Lung (tissue), 12 donors: ENCODE results near the gene MCOLN3. TPM values are rescaled to one million over a fixed set of nuclear protein-coding genes. Genes with fewer than 3 reads are reported as not detected.

Experiments used
- ATAC-seq: fragments of 200-7000 bp; cut with Tn5 transposase; one replicate; pipeline ENCODE4 v1.9.1; 2020; ENCODE audit warnings: moderate number of reproducible peaks; ENCODE audit not compliant: insufficient read depth, low FRiP score
- DNase-seq, 3 donors: peaks; one replicate each; pipeline ENCODE4 v3.0.0-alpha.2; 2013 to 2017
- H3K27ac ChIP-seq, 2 donors: one replicate each; pipeline ENCODE4 v1.5.1; 2013; ENCODE audit warnings: mild to moderate bottlenecking in 2 of 2, moderate library complexity in 2 of 2, control low read depth in 1 of 2, inconsistent platforms in 1 of 2, low read depth in 1 of 2, low read length in 1 of 2
- H3K27me3 ChIP-seq, 3 donors: one replicate each; pipeline ENCODE4 v1.5.1; 2013; ENCODE audit warnings: low read length in 2 of 3; ENCODE audit not compliant: control insufficient read depth in 3 of 3, insufficient read depth in 3 of 3
- H3K36me3 ChIP-seq, 4 donors: one replicate each; pipeline ENCODE4 v1.5.1; 2013; ENCODE audit warnings: low read length in 4 of 4, mild to moderate bottlenecking in 1 of 4, moderate library complexity in 1 of 4; ENCODE audit not compliant: control insufficient read depth in 4 of 4, insufficient read depth in 4 of 4
- H3K4me1 ChIP-seq, 5 donors: one replicate each; pipeline ENCODE4 v1.5.1; 2013; ENCODE audit warnings: low read length in 5 of 5, mild to moderate bottlenecking in 2 of 5, moderate library complexity in 1 of 5; ENCODE audit not compliant: control insufficient read depth in 5 of 5, insufficient read depth in 5 of 5
- H3K4me3 ChIP-seq: one replicate; pipeline ENCODE4 v1.5.1; 2013; ENCODE audit warnings: mild to moderate bottlenecking, control low read depth, moderate library complexity
- H3K9ac ChIP-seq, 2 donors: one replicate each; pipeline ENCODE4 v1.5.1; 2013; ENCODE audit warnings: low read length in 2 of 2, control low read depth in 1 of 2; ENCODE audit not compliant: insufficient read depth in 1 of 2
- H3K9me3 ChIP-seq, 4 donors: one replicate each; pipeline ENCODE4 v1.5.1; 2013; ENCODE audit warnings: low read length in 3 of 4, mild to moderate bottlenecking in 1 of 4, moderate library complexity in 1 of 4; ENCODE audit not compliant: control insufficient read depth in 4 of 4, insufficient read depth in 3 of 4
- WGBS, 2 donors: extraction: QIAGEN DNeasy Blood & Tissue Kit; methylation state at CpG; one replicate each; pipeline ENCODE4 v1.1.7; 2013; 5-methylcytosine and 5-hydroxymethylcytosine counted together
- polyA plus RNA-seq, 2 donors: library from polyadenylated mRNA; stranded (reverse); fragments of 200-250 nt; gene quantifications; one replicate each; pipeline ENCODE4 v1.2.1, GENCODE V29; 2013
- total RNA-seq, 2 donors: library from RNA; depleted of rRNA in 1 of 2; stranded (reverse); fragments of >200 nt in 1 of 2; gene quantifications; one replicate each; pipeline ENCODE4 v1.2.1, GENCODE V29; 2014 to 2021
- TF ChIP-seq, protein P1 (sequence below): IDR thresholded peaks from 2 replicates; pipeline ENCODE4 v1.5.1; 2012; ENCODE audit warnings: mild to moderate bottlenecking; ENCODE audit errors: control extremely low read depth, extremely low read depth
- donor health status: control.
- donor health status: control.
- donor health status: Bipolar disorder and iron deficiency.
- donor health status: healthy.
- donor health status: DM: yes; HTN: yes; CAD: no.

MCOLN3 gene
- total and polyA plus RNA-seq, 4 donors = 0.68 to 4.5 (median 2.5) TPM

DNA sequence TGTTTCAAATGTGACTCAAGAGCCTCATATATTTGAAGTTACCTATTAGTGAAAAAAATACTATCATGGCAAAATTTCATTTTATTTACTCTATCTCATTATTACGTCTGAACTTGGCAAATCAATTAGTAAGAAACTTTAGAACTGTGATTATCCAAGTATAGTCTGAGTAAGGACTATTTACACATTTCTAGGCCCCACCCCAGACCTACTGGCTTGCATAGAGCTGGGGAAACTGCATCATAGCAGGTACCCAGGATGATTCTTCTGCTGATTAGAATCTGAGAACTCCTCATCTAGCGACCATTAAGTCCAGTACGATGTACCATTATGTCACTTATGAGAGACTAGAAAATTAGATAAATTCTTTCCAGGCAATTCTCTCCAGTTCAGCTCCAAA is 20.1 kb downstream of the MCOLN3 start:
- no peaks in the 10 kb centered on the region for H3K4me1 ChIP-seq
- no peak overlapping the region for H3K27ac ChIP-seq
- H3K27me3 ChIP-seq = no peaks in the 10 kb centered on the region
- H3K36me3 ChIP-seq = no peaks in the 10 kb centered on the region
- H3K4me3 ChIP-seq = no peak overlapping the region
- H3K9ac ChIP-seq = no peak overlapping the region
- no peak for DNase-seq
- no peak for ATAC-seq
- H3K9me3 ChIP-seq = no peaks in the 10 kb centered on the region
- TF ChIP-seq, protein P1, sequence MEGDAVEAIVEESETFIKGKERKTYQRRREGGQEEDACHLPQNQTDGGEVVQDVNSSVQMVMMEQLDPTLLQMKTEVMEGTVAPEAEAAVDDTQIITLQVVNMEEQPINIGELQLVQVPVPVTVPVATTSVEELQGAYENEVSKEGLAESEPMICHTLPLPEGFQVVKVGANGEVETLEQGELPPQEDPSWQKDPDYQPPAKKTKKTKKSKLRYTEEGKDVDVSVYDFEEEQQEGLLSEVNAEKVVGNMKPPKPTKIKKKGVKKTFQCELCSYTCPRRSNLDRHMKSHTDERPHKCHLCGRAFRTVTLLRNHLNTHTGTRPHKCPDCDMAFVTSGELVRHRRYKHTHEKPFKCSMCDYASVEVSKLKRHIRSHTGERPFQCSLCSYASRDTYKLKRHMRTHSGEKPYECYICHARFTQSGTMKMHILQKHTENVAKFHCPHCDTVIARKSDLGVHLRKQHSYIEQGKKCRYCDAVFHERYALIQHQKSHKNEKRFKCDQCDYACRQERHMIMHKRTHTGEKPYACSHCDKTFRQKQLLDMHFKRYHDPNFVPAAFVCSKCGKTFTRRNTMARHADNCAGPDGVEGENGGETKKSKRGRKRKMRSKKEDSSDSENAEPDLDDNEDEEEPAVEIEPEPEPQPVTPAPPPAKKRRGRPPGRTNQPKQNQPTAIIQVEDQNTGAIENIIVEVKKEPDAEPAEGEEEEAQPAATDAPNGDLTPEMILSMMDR = no peak
- WGBS, 2 donors = 82 to 91% methylated on average over 3 of the region's 3 CpGs

DNA sequence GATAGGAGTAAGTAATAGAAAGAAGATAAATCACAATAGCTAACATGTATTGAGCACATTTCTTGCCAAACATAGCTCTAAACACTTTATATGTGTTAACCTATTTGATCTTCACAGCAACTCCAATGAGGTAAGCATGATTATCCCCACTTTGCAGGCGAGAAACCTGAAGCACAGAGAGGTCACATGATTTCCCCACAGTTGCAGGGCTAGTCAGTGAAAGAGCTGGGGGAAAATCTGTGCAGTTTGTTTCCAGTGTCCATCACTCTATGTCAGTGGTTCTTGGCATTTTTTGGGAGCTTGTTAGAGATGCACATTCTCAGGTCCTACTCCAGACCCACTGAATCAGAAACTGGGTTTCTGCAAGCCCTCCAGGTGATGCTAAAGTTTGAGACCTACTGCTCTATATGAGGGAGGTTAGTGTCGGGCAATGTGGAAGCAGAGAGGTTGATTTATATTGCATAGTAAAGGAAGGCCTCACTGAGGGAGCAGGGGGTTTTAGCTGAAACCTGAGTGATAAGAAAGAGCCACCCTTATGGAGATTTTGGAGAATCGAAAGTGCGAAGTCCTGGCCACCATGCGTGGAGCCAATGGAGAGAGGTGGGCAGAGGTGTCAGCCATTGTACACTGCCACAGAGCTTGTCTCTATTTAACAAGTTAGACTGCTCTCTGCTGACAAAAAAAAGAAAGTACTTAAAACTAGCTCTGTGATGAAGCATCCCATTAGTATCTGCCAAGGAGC is 20.9 kb downstream of the MCOLN3 start:
- Histone ChIP-seq H3K4me3 (no peak overlapping the region), H3K4me1 (no peaks in the 10 kb centered on the region), H3K27ac (peak overlapping the region in 1 of 2 donors; percentile 7), H3K27me3 (no peaks in the 10 kb centered on the region), H3K36me3 (no peaks in the 10 kb centered on the region), H3K9me3 (no peaks in the 10 kb centered on the region), H3K9ac (no peak overlapping the region)
- ATAC-seq (no peak), DNase-seq (peak in 2 of 3 donors; percentile 18 to 42)
- TF ChIP-seq, protein P1 = no peak
- WGBS, 2 donors = 71 to 87% methylated on average over 5 of the region's 5 CpGs

DNA sequence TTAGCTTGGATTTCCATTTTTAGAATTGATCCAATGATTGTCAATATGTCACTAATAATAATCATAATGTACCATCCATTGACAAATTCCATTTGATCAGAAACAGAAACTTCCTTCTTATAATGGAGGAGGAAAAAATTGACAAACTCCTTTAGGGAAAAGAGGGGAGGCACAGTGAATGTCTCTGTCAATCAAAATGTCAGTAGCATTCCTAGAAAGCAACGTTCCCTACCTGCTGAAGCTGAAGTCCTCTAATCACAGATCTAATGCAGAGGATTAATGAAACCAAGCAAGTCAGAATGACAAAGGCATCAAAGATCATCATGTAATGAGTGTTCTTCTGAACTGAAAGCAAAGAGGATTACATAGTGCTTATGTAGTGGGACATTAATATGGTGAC is 22.4 kb downstream of the MCOLN3 start:
- WGBS, 2 donors = 69 to 80% methylated on average over 1 of the region's 1 CpG
- H3K4me3 ChIP-seq = no peak overlapping the region
- no peaks in the 10 kb centered on the region for H3K27me3 ChIP-seq
- no peak for DNase-seq
- no peaks in the 10 kb centered on the region for H3K36me3 ChIP-seq
- H3K9me3 ChIP-seq = no peaks in the 10 kb centered on the region
- no peak overlapping the region for H3K9ac ChIP-seq
- ATAC-seq = no peak
- TF ChIP-seq, protein P1 = no peak
- H3K4me1 ChIP-seq = no peaks in the 10 kb centered on the region
- H3K27ac ChIP-seq = no peak overlapping the region

DNA sequence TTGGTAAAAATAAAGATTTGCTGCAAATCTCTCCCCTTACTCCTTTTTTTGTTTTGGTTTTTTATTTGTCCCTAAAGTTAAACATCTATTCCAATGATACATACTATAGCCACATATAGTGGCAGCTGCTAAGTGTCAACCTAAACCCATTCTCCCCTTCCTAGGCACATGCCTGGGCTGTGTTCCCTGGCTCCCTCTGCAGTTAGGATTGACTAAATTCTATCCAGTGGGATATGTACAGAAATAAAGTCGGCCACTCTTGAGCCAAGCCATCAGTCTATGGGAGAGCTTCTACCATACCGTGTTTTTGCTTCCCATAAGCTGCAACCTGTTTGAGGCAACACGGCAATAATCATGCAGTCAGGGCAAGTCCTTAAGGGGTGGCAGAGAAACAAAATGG is 23.6 kb downstream of the MCOLN3 start:
- Histone ChIP-seq H3K36me3 (no peaks in the 10 kb centered on the region), H3K4me3 (no peak overlapping the region), H3K9ac (no peak overlapping the region), H3K27ac (no peak overlapping the region), H3K9me3 (no peaks in the 10 kb centered on the region), H3K27me3 (no peaks in the 10 kb centered on the region), H3K4me1 (no peaks in the 10 kb centered on the region)
- ATAC-seq (no peak), DNase-seq (no peak)
- TF ChIP-seq, protein P1 = no peak
- 90% methylated on average over 3 of the region's 3 CpGs for WGBS, 2 donors
